NCI-H2171 (cell line): ENCODE measurements around the gene ROR2.

Experiments
- DNase-seq: peaks from one replicate; lab custom pipeline; 2025; lab: John Stamatoyannopoulos, UW

ROR2 gene

GRCh38 chr9:91948597-91949391 lies 1.2 kb downstream of the ROR2 start:
- DNase-seq: peak; percentile 44

DNA sequence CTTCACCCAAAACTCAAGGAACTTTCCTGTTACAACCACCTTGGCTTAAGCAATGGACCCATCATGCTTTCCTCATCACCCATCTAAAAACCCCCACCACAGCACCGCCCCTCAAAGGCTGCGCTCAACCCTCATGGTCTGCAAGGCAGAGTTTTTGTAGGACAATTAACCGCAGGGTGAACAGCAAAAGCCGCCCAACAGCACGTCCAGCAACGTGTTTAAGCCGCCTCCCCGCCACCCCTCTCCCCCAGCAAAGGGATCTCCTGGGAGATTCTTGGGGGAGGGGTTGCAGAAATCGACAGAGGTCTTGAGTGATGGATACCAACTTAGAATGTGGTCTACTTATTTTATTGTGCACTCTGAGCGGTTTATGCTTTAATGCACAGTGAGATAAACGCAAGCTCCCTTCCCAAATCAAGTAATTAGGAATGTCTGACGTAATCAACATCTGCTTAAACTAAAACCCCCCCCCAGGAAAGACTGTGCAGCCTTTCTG lies 1.9 kb downstream of the ROR2 start:
- DNase-seq: no peak

GRCh38 chr9:91946653-91947488 lies 3.2 kb downstream of the ROR2 start:
- no peak for DNase-seq

- no peak for DNase-seq
Measured at GRCh38 chr9:91946196-91946595, 3.8 kb downstream of the ROR2 start.

DNA sequence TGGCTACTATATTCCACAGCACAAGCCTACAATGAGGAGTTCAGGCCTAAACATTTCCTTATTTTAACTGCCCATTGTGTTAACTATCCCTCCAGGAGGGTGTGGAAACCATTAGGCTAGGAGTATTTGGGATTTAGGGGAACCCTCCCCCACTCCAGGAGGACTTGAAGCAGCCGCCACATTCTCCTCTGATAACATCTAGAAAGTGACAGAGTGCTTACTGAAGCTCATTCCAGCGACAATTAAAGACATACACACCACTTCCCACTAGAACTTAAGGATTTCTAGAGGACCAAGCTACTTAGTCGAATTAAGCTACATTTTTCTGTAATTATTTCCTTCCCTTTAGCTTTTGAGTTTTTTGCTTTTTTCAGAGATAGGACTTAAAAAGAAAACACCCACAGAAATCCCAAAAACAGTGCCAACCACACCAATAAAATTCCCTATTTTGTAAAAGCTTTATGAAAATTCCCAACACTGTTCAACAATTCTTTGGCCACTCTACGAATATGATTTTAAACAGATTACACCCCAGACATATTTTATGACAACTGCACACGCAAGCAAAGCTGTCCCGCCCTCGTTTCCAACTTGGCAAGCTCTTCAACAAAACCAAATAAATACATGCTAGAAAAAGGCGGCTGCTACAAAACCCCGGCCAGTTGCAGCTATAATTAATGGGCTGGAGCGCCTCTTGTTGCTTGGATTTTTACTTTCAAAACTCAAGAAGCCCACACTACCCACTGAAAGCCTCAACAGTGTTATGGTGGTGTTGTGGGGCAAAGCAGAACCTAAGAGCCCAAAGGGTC lies 4.5 kb downstream of the ROR2 start:
- no peak for DNase-seq

GRCh38 chr9:91944711-91945110 lies 5.3 kb downstream of the ROR2 start:
- no peak for DNase-seq

- no peak for DNase-seq
Measured at GRCh38 chr9:91943478-91944470, 6.3 kb downstream of the ROR2 start.

DNA sequence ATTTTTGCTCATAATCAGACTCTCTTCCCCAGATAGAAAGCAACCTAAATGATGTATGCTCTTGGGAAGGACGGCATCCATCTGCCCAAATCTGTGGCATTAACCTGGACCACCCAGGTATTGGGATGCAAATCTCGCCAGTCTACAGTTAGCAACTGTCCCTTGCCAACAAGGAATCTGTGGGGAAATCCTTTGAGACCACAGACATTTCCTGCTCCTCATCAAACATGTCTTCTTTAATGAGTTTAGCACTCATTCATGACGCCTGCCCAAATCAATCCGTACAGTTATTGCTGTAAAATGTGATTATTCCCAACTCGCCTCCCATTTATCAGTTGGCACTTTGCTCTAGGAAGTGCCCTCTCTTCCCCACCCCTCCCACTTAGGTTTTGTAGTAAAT lies 7.8 kb downstream of the ROR2 start:
- no peak for DNase-seq

GRCh38 chr9:91939978-91940377 lies 10.1 kb downstream of the ROR2 start:
- no peak for DNase-seq

DNA sequence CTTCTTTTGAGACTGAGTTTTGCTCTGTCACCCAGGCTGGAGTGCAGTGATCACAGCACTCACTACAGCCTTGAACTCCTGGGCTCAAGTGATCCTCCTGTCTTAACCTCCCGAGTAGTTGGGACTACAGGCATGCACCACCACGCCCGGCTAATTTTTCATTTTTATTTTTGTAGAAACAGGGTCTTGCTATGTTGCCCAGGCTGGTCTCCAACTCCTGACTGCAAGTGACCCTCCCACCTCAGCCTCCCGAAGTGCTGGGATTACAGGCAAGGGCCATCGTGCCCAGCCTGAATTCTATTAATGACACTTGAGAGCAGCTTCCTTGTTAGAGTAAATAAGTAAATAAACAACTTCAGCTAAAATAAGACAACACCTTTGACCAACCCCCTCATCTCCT lies 12.3 kb downstream of the ROR2 start:
- no peak for DNase-seq

DNA sequence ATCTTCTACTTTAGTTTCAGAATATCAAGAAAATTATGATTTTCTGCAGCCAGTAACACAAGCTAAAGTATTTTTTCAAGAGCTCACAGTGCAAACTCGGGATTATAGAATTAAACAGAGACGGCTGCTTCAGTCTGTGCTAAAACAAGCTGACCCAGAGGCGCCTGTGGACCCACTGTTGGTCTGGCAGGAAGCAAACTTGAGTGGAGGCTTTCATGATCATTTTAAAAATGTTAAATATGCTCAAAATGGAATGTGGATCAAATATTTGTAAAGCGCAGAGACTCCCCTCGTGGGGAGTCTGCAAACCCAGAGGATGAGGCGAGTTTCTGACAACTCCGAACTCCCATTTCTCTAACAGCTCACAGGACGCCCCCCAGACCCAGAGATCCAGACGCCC lies 13.0 kb downstream of the ROR2 start:
- no peak for DNase-seq

DNA sequence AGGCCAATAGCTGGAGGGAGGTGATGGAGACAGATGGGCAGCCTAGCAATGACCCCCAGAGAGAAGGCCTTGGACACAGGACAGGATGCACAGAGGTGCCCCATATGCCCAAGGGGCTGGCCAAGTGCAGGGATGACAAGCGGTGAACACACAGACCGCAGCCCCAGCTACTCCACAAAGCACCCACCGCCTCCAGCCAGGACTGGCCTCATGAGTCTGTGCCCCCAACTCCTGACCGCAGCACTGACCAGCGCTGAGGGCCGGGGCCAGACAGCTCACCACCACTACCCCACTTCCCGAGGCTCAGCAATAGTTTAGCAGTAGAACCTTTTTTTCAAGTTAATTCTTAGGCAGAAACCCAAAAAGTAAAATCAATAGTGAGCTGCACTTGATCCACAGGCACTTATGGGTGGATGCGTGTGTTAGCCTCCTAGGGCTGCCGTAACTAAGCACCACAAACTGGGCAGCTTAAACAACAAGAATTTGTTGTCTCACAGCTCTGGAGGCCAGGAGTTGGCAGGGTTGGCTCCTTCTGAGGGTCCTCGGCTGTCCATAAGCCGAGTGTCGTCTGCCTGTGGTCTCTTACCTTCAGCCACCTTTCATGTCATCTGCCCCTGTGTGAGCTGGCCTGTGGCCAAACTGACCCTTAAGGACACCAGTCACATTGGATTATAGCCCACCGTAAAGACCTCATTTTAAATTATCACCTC lies 14.1 kb downstream of the ROR2 start:
- DNase-seq: no peak

- no peak for DNase-seq
Measured at GRCh38 chr9:91935066-91935749, 14.8 kb downstream of the ROR2 start.

GRCh38 chr9:91934654-91935053 lies 15.4 kb downstream of the ROR2 start:
- no peak for DNase-seq

DNA sequence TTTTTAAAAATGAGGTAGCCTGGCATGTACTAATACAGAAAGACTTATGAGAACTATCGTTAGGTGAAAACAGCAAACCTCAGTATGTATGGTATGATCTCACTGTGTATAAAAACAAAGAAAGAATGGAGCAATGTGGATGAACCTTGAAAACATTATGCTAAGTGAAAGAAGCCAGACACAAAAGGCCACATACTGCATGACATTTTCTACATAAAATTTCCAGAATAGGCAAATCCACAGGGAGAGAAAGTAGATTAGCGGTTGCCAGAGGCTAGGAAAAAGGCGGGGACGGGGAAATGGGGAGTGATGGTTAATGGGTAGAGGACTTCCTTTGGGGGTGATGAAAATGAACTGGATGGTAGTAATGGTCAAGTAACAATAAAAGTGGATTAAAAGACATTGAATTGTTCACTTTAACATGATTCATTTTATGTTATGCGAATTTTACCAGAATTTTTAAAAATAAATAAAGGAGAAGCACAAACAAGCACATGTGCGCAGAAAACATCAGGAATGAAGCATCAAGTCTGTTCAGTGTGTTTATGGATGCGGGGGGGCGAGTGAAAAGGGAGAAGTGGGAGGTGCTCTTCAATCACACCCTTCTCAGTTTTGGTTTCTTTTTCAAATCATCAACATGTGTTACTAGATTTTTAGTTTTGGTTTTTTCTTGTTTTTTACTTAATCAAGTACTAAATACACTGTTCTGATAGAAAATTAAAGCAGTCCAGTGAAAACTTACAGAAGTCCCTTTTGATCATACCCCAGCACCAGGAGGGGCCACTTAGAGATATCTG lies 16.3 kb downstream of the ROR2 start:
- no peak for DNase-seq

DNA sequence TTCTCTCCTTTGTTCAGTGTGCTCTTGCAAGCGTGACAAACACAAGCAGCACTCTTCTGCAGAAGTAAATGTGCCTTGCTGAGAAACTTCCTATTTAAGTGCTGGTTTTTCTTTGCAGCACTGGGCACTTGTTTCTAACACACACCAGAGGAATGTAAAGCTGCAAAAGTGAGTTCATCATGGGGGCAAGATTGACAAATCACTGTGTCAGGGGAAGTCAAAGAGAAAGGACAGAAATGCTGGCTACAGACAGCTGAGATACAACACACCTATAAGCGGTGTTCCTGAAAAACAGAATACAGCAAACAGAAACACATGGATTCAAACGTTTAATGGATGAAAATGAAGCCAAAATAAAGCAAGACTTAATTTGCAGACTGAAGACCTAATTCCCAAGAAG lies 19.6 kb downstream of the ROR2 start:
- DNase-seq: no peak

GRCh38 chr9:91929331-91929730 lies 20.7 kb downstream of the ROR2 start:
- DNase-seq: no peak

GRCh38 chr9:91927922-91928510 lies 22.0 kb downstream of the ROR2 start:
- DNase-seq: no peak

DNA sequence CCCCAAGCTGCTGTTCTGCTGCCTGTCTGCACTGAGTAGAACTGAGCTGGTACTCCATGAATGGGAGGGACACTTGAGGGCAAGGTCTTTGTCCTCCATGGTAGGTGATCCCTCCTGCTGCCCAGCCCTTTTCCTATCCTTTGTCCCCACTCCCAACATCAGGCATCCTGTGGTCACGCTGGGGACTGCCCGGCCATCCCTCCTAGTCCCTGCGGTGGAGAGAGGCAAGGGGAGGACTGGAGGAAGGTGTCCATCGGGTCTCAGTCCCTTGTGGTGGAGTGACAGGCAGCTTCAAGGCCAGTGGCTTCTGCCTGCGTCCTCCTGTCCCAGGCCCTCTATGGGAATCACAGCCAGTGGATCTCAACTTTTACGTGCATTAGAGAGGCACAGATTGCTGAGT lies 25.9 kb downstream of the ROR2 start:
- no peak for DNase-seq
